ENCODE measurements around the gene NMNAT2. TPM values are rescaled to one million over a fixed set of nuclear protein-coding genes. Genes with fewer than 3 reads are reported as not detected.

The NMNAT2 gene
- polyA plus RNA-seq, 3 donors: 0.22 to 0.43 TPM; not detected in 1

DNA sequence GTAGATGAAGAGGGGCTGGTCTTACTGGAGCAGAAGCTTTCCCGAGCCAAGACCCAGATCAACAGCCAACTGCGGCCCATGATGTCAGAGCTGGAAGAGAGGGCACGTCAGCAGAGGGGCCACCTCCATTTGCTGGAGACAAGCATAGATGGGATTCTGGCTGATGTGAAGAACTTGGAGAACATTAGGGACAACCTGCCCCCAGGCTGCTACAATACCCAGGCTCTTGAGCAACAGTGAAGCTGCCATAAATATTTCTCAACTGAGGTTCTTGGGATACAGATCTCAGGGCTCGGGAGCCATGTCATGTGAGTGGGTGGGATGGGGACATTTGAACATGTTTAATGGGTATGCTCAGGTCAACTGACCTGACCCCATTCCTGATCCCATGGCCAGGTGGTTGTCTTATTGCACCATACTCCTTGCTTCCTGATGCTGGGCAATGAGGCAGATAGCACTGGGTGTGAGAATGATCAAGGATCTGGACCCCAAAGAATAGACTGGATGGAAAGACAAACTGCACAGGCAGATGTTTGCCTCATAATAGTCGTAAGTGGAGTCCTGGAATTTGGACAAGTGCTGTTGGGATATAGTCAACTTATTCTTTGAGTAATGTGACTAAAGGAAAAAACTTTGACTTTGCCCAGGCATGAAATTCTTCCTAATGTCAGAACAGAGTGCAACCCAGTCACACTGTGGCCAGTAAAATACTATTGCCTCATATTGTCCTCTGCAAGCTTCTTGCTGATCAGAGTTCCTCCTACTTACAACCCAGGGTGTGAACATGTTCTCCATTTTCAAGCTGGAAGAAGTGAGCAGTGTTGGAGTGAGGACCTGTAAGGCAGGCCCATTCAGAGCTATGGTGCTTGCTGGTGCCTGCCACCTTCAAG lies 174.8 kb downstream of the NMNAT2 start:
- Histone ChIP-seq H3K79me2 (ENCODE audit: insufficient read depth, low read length) (no peaks in the 10 kb centered on the region), H3K27ac (ENCODE audit: low read depth in 1 of 2, low read length in 2 of 2) (peak overlapping the region; percentile 36 to 61), H3K9ac (ENCODE audit: insufficient read depth, low read length, poor library complexity, severe bottlenecking) (no peak overlapping the region), H3K4me3 (replicated peaks in 1 of 3; ENCODE audit: low read depth in 2 of 3, low read length in 3 of 3) (no peak overlapping the region), H4K20me1 (ENCODE audit: insufficient read depth, low read length) (no peaks in the 10 kb centered on the region), H3K36me3 (replicated peaks in 1 of 2; ENCODE audit: control insufficient read depth in 1 of 2, insufficient read depth in 2 of 2, low read length in 2 of 2) (no peaks in the 10 kb centered on the region), H3K4me2 (replicated peaks; ENCODE audit: extremely low read depth, low read length, poor library complexity, severe bottlenecking) (peak overlapping the region; percentile 17), H3K9me3 (replicated peaks in 1 of 2; ENCODE audit: control insufficient read depth in 1 of 2, insufficient read depth in 1 of 2, low read length in 2 of 2) (no peaks in the 10 kb centered on the region), H3K27me3 (ENCODE audit: control insufficient read depth in 2 of 2, insufficient read depth in 2 of 2, low read length in 2 of 2) (no peaks in the 10 kb centered on the region), H3K4me1 (ENCODE audit: control insufficient read depth in 1 of 2, insufficient read depth in 2 of 2, low read length in 2 of 2) (peaks cover 34 to 42% of the 10 kb centered on the region in 2 donors), H2AFZ (ENCODE audit: insufficient read depth, low read depth, low read length, poor library complexity, severe bottlenecking) (no peak overlapping the region)
- Mint-ChIP-seq H3K36me3 (no peaks in the 10 kb centered on the region), H3K27ac (peak overlapping the region; percentile 58 to 92 (median 81)), H3K27me3 (ENCODE audit: low read depth in 3 of 3) (peaks cover 3 to 11% (median 3%) of the 10 kb centered on the region in 3 donors), H3K9me3 (peaks cover 0 to 2% (median 0%) of the 10 kb centered on the region in 7 donors), H3K4me3 (peak overlapping the region in 1 of 2 donors; percentile 16), H3K4me1 (peaks cover 40% of the 10 kb centered on the region)
- DNase-seq: peak; percentile 42 to 55 (median 51)
- WGBS (ENCODE audit: insufficient coverage): 100% methylated on average over 1 of the region's 5 CpGs
- intact Hi-C loops (cut with micrococcal nuclease): no loop called here
- TF ChIP-seq, protein P1, sequence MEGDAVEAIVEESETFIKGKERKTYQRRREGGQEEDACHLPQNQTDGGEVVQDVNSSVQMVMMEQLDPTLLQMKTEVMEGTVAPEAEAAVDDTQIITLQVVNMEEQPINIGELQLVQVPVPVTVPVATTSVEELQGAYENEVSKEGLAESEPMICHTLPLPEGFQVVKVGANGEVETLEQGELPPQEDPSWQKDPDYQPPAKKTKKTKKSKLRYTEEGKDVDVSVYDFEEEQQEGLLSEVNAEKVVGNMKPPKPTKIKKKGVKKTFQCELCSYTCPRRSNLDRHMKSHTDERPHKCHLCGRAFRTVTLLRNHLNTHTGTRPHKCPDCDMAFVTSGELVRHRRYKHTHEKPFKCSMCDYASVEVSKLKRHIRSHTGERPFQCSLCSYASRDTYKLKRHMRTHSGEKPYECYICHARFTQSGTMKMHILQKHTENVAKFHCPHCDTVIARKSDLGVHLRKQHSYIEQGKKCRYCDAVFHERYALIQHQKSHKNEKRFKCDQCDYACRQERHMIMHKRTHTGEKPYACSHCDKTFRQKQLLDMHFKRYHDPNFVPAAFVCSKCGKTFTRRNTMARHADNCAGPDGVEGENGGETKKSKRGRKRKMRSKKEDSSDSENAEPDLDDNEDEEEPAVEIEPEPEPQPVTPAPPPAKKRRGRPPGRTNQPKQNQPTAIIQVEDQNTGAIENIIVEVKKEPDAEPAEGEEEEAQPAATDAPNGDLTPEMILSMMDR (IDR thresholded peaks at IDR 0.05): no peak

DNA sequence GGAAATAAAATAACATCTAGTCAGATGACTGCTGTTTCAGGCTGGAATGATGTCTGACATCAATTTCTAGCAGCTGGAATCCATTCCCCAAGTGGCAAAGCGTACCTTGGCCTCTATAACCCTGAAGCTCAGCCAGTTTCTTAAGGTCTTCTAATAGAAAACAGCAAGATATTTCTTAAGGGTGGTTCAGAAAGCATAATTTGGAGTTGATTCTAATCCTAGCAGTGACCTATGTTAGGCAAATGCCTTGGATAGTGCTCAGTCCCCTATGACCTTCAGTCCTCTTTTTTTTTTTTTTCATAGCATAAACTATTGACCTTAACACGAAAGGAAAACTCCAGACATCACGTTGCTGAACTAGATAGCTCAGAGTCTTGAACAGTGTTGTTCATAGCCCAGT lies 175.6 kb downstream of the NMNAT2 start:
- H3K4me1 Mint-ChIP-seq: peaks cover 40% of the 10 kb centered on the region
- Histone ChIP-seq H4K20me1 (ENCODE audit: insufficient read depth, low read length) (no peaks in the 10 kb centered on the region), H3K27ac (ENCODE audit: low read depth in 1 of 2, low read length in 2 of 2) (peak overlapping the region in 1 of 2 donors; percentile 61), H3K9ac (ENCODE audit: insufficient read depth, low read length, poor library complexity, severe bottlenecking) (no peak overlapping the region), H3K4me1 (ENCODE audit: control insufficient read depth in 1 of 2, insufficient read depth in 2 of 2, low read length in 2 of 2) (peaks cover 34 to 42% of the 10 kb centered on the region in 2 donors), H3K79me2 (ENCODE audit: insufficient read depth, low read length) (no peaks in the 10 kb centered on the region), H2AFZ (ENCODE audit: insufficient read depth, low read depth, low read length, poor library complexity, severe bottlenecking) (no peak overlapping the region), H3K36me3 (replicated peaks in 1 of 2; ENCODE audit: control insufficient read depth in 1 of 2, insufficient read depth in 2 of 2, low read length in 2 of 2) (no peaks in the 10 kb centered on the region), H3K9me3 (replicated peaks in 1 of 2; ENCODE audit: control insufficient read depth in 1 of 2, insufficient read depth in 1 of 2, low read length in 2 of 2) (no peaks in the 10 kb centered on the region), H3K27me3 (ENCODE audit: control insufficient read depth in 2 of 2, insufficient read depth in 2 of 2, low read length in 2 of 2) (no peaks in the 10 kb centered on the region), H3K4me3 (replicated peaks in 1 of 3; ENCODE audit: low read depth in 2 of 3, low read length in 3 of 3) (no peak overlapping the region), H3K4me2 (replicated peaks; ENCODE audit: extremely low read depth, low read length, poor library complexity, severe bottlenecking) (no peak overlapping the region)
- TF ChIP-seq, protein P1 (IDR thresholded peaks at IDR 0.05): no peak
- peak overlapping the region in 1 of 7 donors; percentile 70 for H3K27ac Mint-ChIP-seq
- peaks cover 3 to 12% (median 3%) of the 10 kb centered on the region in 3 donors for H3K27me3 Mint-ChIP-seq (ENCODE audit: low read depth in 3 of 3)
- peaks cover 0 to 2% (median 0%) of the 10 kb centered on the region in 7 donors for H3K9me3 Mint-ChIP-seq
- H3K36me3 Mint-ChIP-seq: no peaks in the 10 kb centered on the region
- DNase-seq: no peak
- intact Hi-C loops (cut with micrococcal nuclease): no loop called here
- no CpG with 5 or more reads among the region's 3 CpGs for whole genome bisulfite sequencing (ENCODE audit: insufficient coverage)
- no peak overlapping the region for H3K4me3 Mint-ChIP-seq

Measured in CD14-positive monocyte (primary cell).